ENCODE data around the gene MCAT.
A peak's percentile ranks its signal among the peaks of the same experiment; 100 is the strongest.

DNA sequence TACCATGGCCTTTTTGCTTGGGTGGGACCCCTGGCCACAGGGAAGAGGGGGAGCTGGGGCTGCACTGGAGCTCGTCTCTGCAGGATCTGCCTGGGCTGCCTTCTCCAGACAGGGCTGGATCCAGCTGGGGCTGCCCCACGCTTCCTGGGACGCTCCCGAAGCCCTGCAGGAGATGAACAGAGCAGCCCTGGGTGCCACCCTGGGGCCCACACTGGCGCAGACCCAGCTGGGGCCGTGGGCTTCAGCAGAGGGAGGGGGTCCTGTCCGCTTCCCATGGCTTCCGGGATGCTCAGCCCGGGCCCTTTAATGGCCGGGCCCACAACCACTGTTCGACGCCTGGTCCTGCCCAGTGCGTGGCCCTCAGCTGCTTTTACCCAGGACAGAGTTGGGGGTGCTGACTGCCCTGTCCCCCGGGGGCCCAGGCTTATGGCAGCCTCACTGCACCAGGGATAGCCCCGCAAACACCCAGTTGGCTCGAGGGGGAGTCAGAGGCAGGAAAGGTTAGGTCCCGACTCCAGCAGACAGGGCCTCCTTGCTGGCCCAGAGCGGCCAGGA lies 20.1 kb upstream of the MCAT start:
- no peak for TF ChIP-seq GABPA (IDR thresholded peaks at IDR 0.05; ENCODE audit: low read depth)
- TF ChIP-seq, protein P1, sequence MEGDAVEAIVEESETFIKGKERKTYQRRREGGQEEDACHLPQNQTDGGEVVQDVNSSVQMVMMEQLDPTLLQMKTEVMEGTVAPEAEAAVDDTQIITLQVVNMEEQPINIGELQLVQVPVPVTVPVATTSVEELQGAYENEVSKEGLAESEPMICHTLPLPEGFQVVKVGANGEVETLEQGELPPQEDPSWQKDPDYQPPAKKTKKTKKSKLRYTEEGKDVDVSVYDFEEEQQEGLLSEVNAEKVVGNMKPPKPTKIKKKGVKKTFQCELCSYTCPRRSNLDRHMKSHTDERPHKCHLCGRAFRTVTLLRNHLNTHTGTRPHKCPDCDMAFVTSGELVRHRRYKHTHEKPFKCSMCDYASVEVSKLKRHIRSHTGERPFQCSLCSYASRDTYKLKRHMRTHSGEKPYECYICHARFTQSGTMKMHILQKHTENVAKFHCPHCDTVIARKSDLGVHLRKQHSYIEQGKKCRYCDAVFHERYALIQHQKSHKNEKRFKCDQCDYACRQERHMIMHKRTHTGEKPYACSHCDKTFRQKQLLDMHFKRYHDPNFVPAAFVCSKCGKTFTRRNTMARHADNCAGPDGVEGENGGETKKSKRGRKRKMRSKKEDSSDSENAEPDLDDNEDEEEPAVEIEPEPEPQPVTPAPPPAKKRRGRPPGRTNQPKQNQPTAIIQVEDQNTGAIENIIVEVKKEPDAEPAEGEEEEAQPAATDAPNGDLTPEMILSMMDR (IDR thresholded peaks at IDR 0.05; ENCODE audit: insufficient read depth, low read length), result no peak
- 0 out of 2 replicates have a peak, but pooled peaks have one; percentile 14 for TF ChIP-seq POLR2AphosphoS5 (IDR thresholded peaks at IDR 0.05; ENCODE audit: low read depth)

Data from HL-60 (cell line).